Measurements from ENCODE around the gene HMCN1.
"Not testable (repeated sequence)": the region's sequence is repeated elsewhere in the genome, so short reads cannot be mapped to it uniquely, and the experiment has no call there.

The HMCN1 gene

DNA sequence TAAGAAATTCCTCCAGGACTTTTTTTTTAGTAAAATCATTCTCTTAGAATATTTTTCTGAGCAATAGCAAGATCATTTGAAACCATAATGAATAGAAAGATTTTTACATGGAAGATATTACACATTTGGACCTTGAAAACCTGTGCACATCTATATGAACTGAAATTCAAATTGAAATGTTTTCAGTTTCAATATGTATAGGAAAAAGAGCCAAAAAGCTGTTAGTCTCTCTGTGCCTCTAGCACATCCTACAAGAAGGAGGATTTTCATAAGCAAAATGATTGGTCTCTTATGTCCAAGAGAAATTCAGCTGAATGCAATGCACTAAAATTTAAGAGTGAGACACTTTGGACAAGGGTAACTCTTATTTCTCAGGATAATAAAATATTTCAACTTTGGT is 8.2 kb downstream of the HMCN1 start:
- no peak for DNase-seq

DNA sequence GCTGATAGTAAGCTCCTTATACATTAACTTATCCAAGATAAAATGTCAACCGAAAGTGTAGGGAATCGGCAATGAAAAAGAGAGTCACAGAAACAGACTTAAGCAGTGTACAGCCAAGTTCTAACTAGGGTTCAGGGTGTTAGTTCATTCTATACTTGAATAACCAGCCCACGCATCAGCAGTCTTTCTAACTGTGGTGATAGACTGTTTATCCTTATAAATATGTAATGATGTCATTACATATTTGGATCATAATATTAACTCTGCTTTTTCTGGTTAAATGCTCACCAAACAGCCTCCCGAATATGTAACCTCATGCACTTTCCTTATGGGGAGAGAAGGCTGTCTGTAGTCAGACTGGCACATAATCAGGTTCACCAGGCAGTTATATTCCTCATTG is 11.0 kb downstream of the HMCN1 start:
- DNase-seq, result no peak

DNA sequence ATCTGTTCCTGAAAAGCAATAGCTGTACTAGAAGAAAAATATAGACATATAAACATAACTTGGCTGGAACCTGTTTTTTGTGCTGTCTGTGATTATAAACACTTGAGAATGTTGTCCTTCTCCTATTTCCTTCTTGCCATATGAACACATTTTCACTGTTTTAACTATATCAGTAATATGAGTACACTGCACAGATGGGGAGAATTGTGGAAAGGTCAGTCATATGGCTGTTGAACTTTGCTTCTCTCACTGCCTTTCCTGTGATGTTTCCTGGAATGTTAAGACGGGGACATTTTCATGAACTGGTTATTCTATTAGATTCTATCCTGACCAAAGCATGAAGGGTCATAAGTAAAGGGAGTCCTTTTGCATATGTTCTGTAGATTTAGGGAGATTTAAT is 24.9 kb downstream of the HMCN1 start:
- no peak for DNase-seq

DNA sequence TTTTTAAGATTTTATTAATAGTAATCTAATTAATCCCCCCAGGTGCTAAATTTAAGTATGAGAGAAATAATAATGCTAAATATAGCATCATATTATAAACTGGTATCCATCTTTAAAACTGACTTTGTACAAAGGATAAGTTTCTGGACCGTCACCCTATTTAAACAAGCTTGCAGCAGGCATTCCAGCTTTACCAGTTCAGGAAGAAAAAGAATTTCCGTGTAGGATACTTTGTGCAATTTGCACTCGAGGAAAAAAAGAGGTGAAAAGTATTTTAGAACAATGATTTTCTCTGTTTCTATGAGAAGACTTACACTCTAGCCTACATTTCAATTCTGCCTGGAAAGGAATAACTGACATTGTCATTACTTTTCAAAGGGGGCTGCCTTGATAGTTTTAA is 27.6 kb downstream of the HMCN1 start:
- DNase-seq, result no peak

DNA sequence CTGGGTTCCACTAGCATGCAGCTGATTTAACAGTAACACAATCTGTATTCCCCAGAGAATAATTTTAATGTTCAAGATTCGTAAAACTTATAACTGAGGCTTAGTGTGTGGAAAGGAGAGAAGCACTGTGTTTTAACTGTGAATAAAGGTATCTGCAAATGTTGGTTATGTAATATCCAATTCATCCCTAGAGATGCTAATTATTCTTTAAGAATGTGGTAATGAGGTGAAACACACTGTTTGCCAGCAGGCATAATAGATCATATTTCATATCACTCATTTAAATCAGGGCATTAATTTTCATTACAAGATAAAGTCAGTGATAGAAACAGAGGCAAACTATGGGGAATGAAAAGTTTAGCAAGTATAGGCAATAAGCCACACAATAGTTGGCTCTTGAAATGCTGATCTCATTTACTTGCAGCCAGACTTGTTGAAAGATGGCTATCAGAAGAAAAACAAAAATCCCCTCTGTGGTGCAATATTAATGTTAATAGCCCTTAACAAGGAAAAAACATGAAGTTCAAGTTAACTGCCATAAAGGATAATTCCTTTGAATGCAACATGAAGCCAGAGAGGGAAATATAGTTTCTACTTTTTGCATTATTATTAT is 33.4 kb downstream of the HMCN1 start:
- DNase-seq, result no peak

DNA sequence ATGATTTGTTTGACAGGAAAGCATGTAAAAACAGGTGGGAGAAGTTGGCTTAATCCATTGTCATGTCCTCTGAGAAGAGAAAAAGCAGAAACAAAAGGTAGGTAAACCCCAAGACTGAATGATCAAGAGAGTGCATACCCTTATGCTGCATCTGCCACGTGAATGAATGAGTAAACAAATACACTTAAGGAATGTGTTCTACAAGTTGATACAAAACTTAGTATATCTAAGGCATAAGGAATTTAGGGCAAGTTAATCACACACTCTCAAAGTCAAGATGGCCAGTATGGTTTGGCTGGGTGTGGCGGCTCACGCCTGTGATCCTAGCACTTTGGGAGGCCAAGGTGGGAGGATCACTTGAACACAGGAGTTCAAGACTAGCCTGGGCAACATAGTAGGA is 34.2 kb downstream of the HMCN1 start:
- DNase-seq, result no peak

DNA sequence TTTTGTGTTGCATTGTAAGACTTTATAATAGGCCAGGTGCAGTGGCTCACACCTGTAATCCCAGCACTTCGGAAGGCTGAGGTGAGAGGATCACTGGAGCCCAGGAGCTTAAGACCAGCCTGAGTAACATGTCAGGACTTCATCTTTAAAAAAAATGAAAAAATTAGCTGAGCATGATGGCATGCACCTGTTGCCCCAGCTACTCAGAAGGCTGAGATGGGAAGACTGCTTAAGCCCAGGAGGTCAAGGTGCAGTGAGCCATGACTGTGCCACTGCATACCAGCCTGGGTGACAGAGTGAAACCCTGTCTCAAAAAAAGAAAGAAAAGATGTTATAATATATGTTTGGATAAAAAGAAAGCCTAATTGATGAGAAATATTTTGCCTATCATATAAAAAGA is 34.9 kb downstream of the HMCN1 start:
- DNase-seq, result no peak

DNA sequence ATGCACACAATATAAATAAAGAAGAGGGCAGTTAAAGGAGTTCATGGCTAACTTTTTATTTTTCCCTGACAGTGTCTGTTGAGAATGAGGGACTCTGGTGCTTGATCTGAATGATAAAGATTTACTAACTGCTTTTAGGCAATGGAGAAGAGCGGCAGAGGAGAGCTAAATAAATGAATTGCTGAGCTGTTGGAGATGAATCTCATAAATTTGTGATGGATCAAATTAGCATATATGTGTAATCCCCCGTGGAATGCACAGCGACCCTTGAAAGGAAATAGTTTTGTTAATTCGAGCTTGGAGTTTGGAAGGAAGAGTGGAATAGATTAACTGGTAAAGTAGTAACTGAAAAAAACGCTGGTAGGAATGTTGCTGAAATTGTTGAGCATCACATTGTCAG is 40.2 kb downstream of the HMCN1 start:
- no peak for DNase-seq

DNA sequence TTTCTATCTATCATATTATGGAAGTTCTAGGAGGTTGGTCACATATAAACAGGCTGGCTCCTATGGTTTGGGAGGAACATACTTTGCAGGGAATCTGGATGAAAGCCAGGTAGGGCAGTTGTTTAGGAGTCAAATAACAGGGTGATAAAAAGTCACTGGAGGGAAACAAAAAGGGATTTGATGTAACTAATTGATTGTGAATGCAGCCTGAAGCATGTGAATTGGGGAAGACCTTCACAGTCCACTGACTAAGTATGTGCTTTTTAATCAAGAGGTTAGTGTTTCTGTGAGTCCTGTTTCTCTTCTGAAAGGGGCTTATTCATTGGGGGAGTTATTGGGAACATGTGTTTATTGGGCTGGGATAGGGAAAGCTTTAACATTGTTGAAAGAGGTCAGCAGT is 41.3 kb downstream of the HMCN1 start:
- DNase-seq, result no peak

DNA sequence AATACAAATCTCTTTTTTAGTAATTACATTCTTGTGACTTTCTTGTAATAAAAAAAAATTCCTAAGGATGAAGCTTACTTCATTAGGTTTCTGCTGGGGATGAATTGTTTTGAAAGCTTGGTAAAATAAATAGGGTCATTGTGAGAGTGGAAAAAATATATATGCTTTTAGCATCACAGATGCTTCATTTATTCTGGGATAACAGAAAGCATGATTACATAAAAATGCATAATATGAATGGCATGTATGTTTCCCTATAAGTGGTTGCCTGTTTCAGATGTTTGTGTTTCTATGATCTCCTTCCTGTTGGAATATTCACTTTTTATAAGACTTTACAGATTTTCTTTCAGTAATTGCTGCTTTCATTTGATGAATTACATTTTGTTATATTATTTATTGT is 42.3 kb downstream of the HMCN1 start:
- no peak for DNase-seq

DNA sequence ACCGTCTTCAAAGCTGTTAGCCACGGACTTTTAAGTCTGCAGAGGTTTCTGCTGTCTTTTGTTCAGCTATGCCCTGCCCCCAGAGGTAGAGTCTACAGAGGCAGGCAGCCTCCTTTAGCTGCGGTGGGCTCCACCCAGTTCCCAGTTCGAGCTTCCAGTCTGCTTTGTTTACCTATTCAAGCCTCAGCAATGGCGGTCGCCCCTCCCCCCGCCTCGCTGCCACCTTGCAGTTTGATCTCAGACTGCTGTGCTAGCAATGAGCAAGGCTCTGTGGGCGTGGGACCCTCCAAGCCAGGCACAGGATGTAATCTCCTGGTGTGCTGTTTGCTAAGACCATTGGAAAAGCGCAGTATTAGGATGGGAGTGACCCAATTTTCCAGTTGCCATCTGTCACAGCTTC is 49.7 kb downstream of the HMCN1 start:
- not testable (repeated sequence) for DNase-seq

DNA sequence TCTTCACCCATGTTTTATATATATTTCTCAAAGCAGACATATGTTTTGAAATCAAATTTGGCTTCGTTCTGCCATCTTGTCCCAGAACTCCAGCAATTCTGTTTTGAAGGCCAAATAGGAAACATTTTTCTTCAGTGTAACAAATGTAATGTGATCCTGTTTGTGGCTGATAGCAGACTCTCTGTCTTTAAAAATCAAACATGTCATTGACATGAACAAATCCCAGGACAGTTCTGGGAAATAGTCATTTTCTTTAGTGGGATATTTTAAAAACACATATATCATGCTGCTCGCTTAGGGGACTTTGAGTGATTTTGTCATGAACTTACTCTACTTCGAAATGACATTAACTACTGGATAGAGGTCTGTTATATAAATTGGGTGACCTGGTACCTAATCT is 51.4 kb downstream of the HMCN1 start:
- no peak for DNase-seq

DNA sequence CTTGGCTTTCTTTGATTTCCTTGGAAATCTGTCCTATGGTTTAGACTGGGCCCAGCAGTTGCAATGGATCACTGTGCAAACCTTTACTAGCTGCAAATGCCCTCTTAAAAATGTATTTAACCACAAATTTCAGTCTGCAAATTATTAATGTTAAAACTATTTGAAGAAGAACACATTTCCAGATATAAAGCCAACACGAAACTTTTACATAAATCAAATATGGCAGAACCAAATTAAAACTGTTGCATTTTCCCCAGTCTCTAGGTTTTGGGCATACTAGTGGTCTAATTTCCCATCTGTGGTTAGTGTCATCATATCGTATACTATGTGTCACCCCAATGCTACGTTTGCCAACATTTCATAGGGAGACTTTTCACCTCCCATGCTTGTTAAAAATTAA is 52.3 kb downstream of the HMCN1 start:
- no peak for DNase-seq

DNA sequence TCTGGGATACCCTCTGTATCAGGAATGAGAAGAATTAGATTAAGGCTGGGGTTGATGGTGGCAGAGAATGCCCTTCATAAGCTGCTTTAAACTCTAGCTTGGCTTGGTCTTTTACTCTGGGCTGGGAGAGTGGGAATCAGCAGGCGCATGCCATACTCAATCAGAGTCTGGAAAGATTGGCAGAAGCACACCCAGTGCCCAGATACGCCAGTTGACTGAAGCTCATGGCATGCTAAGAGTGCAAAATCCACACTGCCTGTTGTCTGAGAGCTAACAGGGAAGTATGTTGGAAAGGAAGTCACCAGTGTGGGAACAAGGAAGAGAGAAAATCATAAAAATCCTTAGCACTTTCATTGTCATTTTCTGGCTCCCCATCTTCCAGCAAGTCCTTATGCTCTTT is 53.0 kb downstream of the HMCN1 start:
- no peak for DNase-seq

DNA sequence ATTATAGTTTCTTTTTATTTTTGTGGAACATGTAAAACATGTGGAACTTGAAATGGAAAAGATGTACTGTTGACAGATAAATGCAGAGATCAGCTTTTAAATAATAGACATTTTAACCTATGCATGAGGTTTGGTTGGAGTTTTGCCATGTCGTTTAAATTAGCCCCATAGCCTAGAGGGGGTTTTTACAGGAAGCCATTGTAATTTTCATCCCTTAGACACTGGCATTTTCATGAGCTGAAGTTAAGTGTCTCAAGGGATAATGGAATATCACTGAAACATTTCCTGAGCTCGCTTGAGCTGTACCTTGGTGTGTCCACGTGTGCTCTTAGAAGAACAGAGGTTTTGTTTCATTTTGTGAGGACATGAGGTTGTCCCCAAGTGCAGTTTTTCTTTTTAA is 54.2 kb downstream of the HMCN1 start:
- no peak for DNase-seq

DNA sequence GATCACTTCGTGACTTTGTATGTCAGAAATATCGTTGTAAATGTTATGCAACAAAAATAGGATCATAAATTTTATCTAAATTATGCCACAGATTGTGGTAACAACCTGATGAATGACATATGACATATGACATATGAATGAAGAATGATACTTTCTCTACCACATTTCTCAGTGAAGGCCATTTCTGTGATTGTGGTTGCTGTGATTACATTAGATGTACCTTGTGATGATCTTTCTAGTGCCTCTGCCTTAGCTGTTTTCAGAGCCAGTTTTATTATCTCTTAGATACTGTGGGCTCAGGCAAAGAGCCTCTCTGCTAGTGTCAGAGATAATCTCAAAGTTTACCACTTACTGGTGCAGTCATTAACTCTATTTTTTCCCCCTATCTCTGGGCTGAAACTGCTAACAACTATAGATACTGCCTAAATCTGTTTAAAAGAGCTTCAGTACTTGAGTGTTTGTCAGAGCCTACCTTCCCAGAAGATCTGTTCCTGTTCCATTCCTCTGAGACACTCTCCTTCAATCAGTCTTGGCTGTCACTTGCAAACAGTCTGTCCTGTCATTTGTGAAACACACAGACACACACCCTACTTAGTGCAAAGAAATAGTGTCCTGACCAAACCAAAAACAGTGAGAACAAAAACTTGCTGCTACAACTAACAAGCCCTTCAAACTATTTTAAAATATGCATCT is 55.5 kb downstream of the HMCN1 start:
- DNase-seq, result no peak

DNA sequence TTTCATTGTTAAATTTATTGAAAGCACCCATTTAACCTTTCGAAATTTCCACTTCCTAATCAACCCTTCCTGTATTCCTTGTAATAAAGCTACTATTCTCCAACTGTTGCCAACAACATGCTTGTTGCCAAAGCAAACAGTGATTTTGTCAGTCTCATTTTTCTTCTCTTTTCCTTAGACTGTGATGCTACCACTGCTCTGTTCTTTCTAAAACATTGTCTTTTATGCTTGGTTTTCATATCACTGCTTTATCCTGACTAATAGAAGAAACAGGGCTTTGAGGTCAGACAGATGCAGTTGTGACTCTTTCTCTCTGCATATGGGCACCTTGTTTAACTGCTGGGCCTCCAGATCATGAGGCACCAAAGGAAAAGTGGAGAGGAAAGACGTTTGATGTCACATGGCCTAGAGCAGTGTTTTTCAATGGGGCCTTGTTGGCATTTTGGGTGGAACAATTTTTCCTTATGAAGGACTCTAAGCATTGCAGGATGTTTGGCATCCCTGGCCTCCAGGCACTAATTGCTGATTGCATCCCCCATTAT is 56.1 kb downstream of the HMCN1 start:
- DNase-seq, result no peak

DNA sequence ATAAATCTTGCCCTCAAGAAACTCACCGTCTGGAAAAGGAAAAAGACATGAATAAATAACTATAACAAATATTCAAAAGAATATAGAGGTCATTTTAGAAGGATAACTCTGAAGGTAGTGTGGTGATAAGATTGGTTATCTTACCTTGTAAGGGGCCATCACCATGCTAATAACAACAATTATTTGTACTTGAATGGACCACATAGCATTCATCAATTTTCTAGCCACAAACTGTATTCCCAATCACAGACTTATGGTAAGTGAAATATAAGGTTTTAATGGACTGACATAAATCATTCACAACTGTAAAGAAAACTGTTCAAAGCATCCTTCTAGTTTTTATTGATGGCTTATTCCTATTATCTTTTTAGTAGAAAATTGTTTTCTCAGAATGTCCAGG is 57.8 kb downstream of the HMCN1 start:
- DNase-seq, result no peak

DNA sequence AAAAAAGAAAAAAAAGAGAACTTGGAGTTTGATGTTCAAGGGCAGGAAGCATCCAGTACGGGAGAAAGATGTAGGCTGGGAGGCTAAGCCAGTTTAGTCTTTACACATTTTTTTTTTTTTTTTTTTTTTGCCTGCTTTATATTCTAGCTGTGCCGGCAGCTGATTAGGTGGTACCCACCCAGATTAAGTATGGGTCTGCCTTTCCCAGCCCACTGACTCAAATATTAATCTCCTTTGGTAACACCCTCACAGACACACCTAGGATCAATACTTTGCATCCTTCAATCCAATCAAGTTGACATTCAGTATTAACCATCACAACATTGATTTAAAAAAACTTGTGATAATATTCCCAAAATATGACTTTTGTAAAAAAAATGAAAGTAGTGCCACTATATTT is 60.3 kb downstream of the HMCN1 start:
- DNase-seq, result not testable (repeated sequence)

DNA sequence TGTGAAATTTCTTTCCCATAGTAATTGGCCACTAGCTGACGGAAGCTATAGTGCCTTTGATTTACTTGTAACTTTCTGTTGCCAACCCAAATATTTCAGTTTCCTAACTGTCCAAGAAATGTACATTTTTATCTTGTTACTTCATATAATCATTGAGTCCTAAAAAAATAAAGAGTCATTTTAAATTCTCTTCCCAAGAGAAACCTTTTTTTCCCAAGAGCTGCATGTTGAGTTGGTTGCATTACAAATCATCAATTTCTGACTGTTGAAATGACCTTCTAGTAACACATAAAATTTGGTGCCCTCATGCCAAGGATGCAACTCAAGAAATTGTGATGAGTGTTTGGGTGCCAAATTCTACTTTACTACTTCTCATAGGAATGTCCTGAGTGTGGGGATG is 61.0 kb downstream of the HMCN1 start:
- no peak for DNase-seq

DNA sequence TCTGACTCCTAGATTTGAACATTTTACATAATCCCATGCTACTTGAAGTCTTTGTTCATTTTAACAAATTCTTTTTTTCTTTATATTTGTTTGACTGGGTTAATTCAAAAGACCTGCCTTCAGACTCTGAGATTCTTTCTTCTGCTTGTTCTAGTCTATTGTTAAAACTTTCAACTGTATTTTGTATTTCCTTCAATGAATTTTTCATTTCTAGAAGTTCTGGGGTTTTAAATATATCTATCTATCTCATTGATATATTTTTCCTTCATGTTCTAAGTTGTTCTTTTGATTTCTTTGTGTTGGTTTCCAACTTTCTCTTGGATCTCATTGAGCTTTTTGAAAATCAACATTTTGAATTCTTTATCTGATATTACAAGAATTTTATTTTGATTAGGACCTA is 64.3 kb downstream of the HMCN1 start:
- DNase-seq, result no peak

DNA sequence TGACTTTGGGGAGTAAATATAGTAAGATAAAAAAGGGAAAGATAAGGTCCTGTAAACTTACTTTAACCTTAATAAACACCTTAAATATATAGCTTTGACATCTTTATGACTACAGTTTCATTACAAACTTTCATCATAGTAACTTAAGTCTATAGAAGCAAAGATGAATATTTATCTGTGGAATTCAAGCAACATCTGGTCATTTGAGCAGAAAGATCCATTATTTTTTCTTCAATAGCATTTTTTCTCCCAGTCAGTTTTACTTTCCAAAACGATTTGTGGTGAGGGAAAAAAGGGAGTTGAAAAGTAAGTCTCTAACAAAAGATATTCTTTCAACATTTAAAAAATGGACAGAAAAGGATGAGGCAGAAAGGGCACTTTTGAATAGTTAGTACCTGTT is 69.0 kb downstream of the HMCN1 start:
- DNase-seq, result no peak

DNA sequence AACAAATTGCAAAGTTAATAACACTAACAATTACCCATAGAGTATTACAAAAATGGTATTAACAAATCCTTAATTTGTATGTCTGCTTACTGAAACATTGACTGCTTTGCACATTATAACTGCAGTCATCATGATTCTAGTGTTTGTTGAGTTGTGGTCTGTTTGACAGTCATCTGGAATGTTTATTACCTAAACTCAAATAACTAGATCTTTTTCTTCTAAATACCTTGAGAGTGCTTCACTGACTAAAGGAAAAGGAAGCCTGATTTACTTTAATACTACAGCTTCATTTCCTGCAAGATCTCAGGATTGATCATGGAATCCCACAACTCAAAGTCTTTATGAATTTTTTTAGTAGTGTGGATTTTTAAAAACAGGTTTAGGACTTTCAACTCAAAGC is 70.0 kb downstream of the HMCN1 start:
- DNase-seq, result no peak

DNA sequence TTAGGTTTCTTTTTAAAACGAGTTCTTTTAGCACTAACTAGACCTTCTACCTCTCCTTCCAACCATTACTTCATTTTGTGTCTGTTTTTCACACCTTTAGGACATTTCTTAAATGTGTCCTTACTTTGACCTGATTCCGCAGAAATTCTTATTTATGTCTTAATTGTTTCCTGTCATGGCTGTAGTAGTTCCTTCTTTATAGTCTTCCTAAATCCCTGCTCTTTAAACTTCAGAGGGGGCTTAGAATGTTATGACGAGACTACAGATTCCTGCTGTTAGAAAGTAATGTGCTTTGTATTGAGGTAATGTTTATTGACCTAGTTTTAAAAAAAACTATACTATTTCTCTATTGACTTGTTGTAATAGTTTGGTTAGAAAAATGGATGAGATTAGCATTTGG is 70.4 kb downstream of the HMCN1 start:
- no peak for DNase-seq

DNA sequence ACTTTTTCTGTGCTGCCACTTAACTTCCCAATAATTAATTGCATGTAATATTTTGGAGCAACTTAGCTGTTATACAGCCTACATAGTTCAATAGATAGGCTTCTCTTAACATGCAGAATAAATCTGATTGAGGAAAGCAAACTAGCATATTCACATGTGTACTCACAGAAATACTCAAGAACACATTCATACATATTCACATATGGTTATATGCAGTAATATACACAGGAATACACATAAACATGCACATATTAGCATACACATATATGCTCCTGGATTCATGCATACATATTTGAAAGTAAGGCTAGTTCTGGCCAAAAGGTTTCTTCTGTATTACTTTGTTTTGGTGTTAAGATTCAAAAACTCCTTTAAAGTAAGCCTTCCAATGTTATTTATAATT is 73.1 kb downstream of the HMCN1 start:
- no peak for DNase-seq

All from hematopoietic multipotent progenitor cell treated with erythropoietin and hydrocortisone succinate and interleukin-3 and kit ligand, for 6 days (in vitro differentiated cells).